Progenitor cell of endocrine pancreas (in vitro differentiated cells): Measurements from ENCODE around the gene AP1S2. TPM values are rescaled to one million over a fixed set of nuclear protein-coding genes. Genes with fewer than 3 reads are reported as not detected.
A peak's percentile ranks its signal among the peaks of the same experiment; 100 is the strongest.

Experiments
- DNase-seq: peaks from one replicate; pipeline ENCODE4 v3.0.0; 2021; ENCODE audit warnings: low spot score; ENCODE audit not compliant: unreplicated experiment
- H3K27ac Mint-ChIP-seq: 2 replicates; pipeline ENCODE4 v1.8.0; 2021; ENCODE audit warnings: mild to moderate bottlenecking, moderate library complexity, mixed read lengths
- H3K27me3 Mint-ChIP-seq: 2 replicates; pipeline ENCODE4 v1.8.0; 2021; ENCODE audit warnings: mixed read lengths
- H3K36me3 Mint-ChIP-seq: 2 replicates; pipeline ENCODE4 v1.8.0; 2022; ENCODE audit warnings: mixed read lengths; ENCODE audit not compliant: insufficient read depth
- H3K4me1 Mint-ChIP-seq: 2 replicates; pipeline ENCODE4 v1.8.0; 2021; ENCODE audit warnings: low read depth, mixed read lengths
- H3K4me3 Mint-ChIP-seq: 2 replicates; pipeline ENCODE4 v1.8.0; 2021; ENCODE audit warnings: low read depth, mild to moderate bottlenecking, moderate library complexity, mixed read lengths
- H3K9me3 Mint-ChIP-seq: 2 replicates; pipeline ENCODE4 v1.8.0; 2021; ENCODE audit warnings: low read depth, mixed read lengths
- CTCF ChIP-seq: fragments of 200-600 bp; sonication (generic); IDR thresholded peaks from one replicate; pipeline ENCODE4 v1.5.0; 2021; ENCODE audit warnings: antibody characterized with exemption, mild to moderate bottlenecking; ENCODE audit not compliant: unreplicated experiment
- total RNA-seq: library from RNA; stranded (reverse); gene quantifications from 2 replicates; pipeline ENCODE4 v1.2.1, GENCODE V29; 2021

The AP1S2 gene
- total RNA-seq, 1 donor from 2014 or later = 82.6 TPM

DNA sequence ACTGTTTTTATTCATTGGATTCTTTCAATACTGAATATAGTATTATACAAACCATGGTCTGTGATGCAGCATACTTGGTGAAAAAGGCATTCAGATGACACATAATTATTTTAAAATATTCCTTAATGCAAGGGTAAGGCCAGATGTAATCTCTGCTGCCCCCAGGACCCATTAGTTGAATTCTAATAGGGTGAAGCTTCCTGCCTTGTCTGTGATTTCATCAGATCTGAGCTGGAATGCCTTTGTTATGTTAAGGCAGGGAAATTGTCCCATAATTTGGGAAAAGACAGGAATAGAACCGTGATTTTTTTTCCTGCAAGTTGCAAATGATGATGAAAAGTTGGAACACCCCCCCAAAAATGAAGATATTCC is 38.2 kb downstream of the AP1S2 start:
- H3K27ac Mint-ChIP-seq = peak overlapping the region; percentile 16

DNA sequence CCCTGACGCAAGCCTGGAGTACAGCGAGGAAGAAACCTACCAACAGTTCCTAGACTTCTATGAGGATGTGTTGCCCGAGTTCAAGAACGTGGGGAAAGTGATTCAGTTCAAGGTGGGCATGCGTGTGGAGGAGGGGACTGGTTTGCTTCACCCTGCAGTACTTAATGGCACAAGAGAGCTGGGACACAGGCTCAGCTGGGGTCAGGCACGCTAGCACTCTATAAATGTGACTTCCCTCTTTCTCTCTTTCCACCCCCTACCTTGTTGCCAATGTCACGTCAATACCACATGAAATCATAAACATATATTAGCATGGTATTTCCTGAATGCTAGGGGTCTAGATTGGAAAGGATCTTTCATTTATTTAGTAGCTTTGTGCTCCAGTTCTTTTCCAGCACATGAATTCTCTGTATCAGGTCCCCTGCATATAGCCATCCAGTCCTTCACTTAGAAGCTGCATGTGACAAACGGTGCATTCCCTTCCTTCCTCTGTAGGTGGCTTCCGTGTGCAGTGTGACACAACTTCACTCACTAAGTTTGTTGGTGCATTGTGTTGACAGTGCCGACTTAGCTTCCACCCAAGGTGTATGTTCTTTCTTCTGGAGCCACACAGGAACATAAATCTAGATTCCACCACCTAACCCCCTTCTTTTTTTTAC is 38.7 kb downstream of the AP1S2 start:
- Mint-ChIP-seq H3K9me3 (no peaks in the 10 kb centered on the region), H3K36me3 (peaks cover 20% of the 10 kb centered on the region), H3K27ac (peak overlapping the region; percentile 16), H3K4me3 (no peak overlapping the region), H3K27me3 (no peaks in the 10 kb centered on the region), H3K4me1 (no peaks in the 10 kb centered on the region)
- no peak for DNase-seq
- TF ChIP-seq CTCF = peak; percentile 62

More for the DNA sequence above, 38.2 kb downstream of the AP1S2 start:
- Mint-ChIP-seq H3K36me3 (peaks cover 23% of the 10 kb centered on the region), H3K4me3 (no peak overlapping the region), H3K9me3 (no peaks in the 10 kb centered on the region), H3K4me1 (no peaks in the 10 kb centered on the region), H3K27me3 (no peaks in the 10 kb centered on the region)
- peak; percentile 16 for TF ChIP-seq CTCF
- DNase-seq = no peak

DNA sequence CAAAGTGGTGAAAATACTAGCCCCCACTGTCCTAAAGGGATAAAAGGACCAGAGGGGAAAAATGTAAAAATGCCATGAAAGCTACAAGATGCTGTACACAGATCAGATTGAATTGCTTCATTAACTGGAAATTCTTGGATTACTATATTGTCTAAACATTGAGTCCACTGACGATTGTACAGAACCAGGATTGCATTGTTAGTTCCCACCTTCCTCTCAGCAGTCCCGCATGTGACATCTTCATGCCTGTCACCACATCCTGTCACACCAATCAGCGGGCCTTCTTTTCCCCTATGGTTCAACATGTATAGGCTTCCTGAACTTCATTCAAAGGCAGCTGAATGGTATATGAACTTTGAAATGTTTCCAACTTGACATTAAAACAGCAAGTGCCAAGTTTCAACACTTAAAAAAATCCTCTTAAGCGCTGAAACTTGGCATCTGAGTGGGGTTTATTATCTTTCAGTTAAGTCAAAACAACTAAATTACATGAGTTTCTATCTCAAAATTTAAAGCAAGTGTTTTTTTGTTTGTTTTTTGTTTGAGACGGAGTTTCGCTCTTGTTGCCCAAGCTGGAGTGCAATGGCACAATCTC is 39.7 kb downstream of the AP1S2 start:
- no peaks in the 10 kb centered on the region for H3K9me3 Mint-ChIP-seq
- DNase-seq = no peak
- no peaks in the 10 kb centered on the region for H3K27me3 Mint-ChIP-seq
- H3K4me1 Mint-ChIP-seq = no peaks in the 10 kb centered on the region
- peaks cover 20% of the 10 kb centered on the region for H3K36me3 Mint-ChIP-seq
- no peak for TF ChIP-seq CTCF
- peak overlapping the region; percentile 31 for H3K27ac Mint-ChIP-seq
- H3K4me3 Mint-ChIP-seq = no peak overlapping the region

DNA sequence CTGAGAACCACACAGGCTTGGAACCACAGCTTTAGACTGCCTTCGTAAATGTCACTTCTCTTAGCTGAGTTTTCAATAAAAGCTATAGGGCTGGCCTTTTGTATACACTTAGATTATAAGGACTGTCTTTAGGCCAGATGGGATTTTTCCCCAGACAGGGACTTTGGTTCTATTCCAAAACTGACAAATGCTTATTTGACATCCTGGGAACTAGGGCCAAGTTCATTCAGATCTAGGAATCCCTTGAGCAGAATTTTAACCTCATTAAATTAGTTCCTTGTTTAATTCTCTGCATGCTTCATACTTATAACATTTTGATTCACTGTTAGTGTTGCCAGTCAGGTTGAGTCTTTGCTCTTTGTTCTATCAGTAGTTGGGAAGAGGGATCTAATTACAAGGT is 41.2 kb downstream of the AP1S2 start:
- DNase-seq = no peak
- peaks cover 24% of the 10 kb centered on the region for H3K36me3 Mint-ChIP-seq
- no peak for TF ChIP-seq CTCF
- no peaks in the 10 kb centered on the region for H3K27me3 Mint-ChIP-seq
- H3K4me1 Mint-ChIP-seq = no peaks in the 10 kb centered on the region
- no peaks in the 10 kb centered on the region for H3K9me3 Mint-ChIP-seq
- H3K4me3 Mint-ChIP-seq = no peak overlapping the region
- no peak overlapping the region for H3K27ac Mint-ChIP-seq

DNA sequence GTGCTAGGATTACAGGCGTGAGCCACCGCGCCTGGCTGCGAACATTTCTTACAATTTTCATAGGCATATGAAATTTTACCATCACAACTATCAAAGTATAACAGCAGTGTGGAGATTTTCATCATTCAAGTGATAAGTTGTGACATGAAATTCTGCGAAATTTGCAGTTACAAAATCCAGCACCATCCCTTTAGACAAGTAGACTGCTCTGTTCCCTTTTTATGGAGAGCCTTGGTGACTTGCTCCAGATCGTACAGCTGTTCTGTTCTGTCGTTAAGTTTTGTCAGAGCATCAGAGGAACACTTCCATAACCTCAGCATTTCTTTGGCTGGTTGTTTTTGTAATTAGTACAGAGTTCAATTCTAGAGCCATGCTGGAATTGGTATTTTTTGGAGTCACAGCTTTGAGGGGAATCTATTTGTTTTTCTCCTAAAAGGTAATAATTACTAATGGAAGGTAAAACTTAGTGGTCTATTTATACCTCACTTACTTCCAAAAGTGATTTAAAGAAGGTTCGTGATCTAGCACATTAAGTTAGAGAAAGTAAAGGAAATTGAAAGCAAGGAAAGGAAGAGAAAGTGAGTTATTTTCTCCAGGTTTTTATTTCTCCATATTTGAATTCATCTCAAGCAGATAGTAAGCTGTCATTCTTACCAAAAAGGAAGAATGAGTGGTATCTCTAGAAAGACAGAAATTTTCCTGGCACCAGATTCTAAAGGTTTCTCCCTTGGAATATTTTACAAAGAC is 42.2 kb downstream of the AP1S2 start:
- Mint-ChIP-seq H3K9me3 (no peaks in the 10 kb centered on the region), H3K27ac (no peak overlapping the region), H3K4me1 (no peaks in the 10 kb centered on the region), H3K36me3 (peaks cover 22% of the 10 kb centered on the region), H3K4me3 (no peak overlapping the region), H3K27me3 (no peaks in the 10 kb centered on the region)
- TF ChIP-seq CTCF = no peak
- DNase-seq = no peak
